Lower leg skin (tissue), 4 donors: Measurements from ENCODE around the gene MED31. TPM values are rescaled to one million over a fixed set of nuclear protein-coding genes. Genes with fewer than 3 reads are reported as not detected.
"Not testable (repeated sequence)": the region's sequence is repeated elsewhere in the genome, so short reads cannot be mapped to it uniquely, and the experiment has no call there.

ENCODE experiments used
- DNase-seq, 2 donors: peaks; one replicate each; pipeline ENCODE4 v3.0.0-alpha.2; 2019; ENCODE audit warnings: low spot score in 2 of 2
- H3K4me3 ChIP-seq: fragments of 200-600 bp; sonication (generic); 2 replicates; pipeline ENCODE4 v1.5.1; 2017; ENCODE audit warnings: mild to moderate bottlenecking, low read depth; ENCODE audit not compliant: poor library complexity, severe bottlenecking
- CTCF ChIP-seq, 3 donors: fragments of 450-650 bp; IDR thresholded peaks; one replicate each; pipeline ENCODE4 v1.5.1; 2016; ENCODE audit warnings: antibody characterized with exemption in 3 of 3, mild to moderate bottlenecking in 3 of 3, moderate library complexity in 2 of 3
- POLR2A ChIP-seq, 2 donors: fragments of 450-650 bp; IDR thresholded peaks; one replicate each; pipeline ENCODE4 v1.6.1; 2016 to 2017; ENCODE audit warnings: antibody characterized with exemption in 2 of 2, mild to moderate bottlenecking in 1 of 2, moderate library complexity in 1 of 2
- WGBS, 2 donors: methylation state at CpG; one replicate each; pipeline ENCODE4 v1.1.5; 2018; 5-methylcytosine and 5-hydroxymethylcytosine counted together
- intact Hi-C: fragments of 100-400 bp; cut with DNase I; formaldehyde crosslinking; loops from one replicate; pipeline ENCODE4 v1.15.0; 2023; ENCODE audit warnings: low total_unique reads
- microRNA-seq, 2 donors: library from miRNA; unstranded; fragments of <30 nt; microRNA quantifications; one replicate each; pipeline ENCODE4, GENCODE V29; 2016; ENCODE audit warnings: borderline replicate concordance in 2 of 2, borderline number of aligned reads in 1 of 2
- total RNA-seq, 4 donors: library from RNA; depleted of rRNA; stranded (reverse); fragments of >200 nt; gene quantifications; one replicate each; pipeline ENCODE4 v1.1.0, GENCODE V29; 2016

MED31 gene
- total RNA-seq, 4 donors from 2014 or later, result 2.4 to 16.5 (median 9.8) TPM

- TF ChIP-seq CTCF (IDR thresholded peaks at IDR 0.05) (no peak), POLR2A (IDR thresholded peaks at IDR 0.05) (no peak)
- no peak overlapping the region for H3K4me3 ChIP-seq
- intact Hi-C loops, result no loop called here
- no peak for DNase-seq
Observed at GRCh38 chr17:6599364-6599763, 52.0 kb downstream of the MED31 start.

GRCh38 chr17:6597727-6598126, 53.7 kb downstream of the MED31 start:
- no peak overlapping the region for H3K4me3 ChIP-seq
- WGBS, 2 donors, result 91 to 96% methylated on average over 1 of the region's 1 CpG
- TF ChIP-seq CTCF (IDR thresholded peaks at IDR 0.05) (no peak), POLR2A (IDR thresholded peaks at IDR 0.05) (no peak)
- no peak for DNase-seq
- intact Hi-C loops, result no loop called here

- intact Hi-C loops, result no loop called here
- no peak overlapping the region for H3K4me3 ChIP-seq
- DNase-seq, result no peak
- 91 to 96% methylated on average over 4 of the region's 4 CpGs for WGBS, 2 donors
- no peak for TF ChIP-seq POLR2A (IDR thresholded peaks at IDR 0.05)
- TF ChIP-seq CTCF (IDR thresholded peaks at IDR 0.05), result no peak
Observed at GRCh38 chr17:6596941-6597340, 54.5 kb downstream of the MED31 start.

- DNase-seq, result no peak
- intact Hi-C loops, result no loop called here
- WGBS, 2 donors, result 80% methylated on average over 2 of the region's 2 CpGs
- TF ChIP-seq CTCF (IDR thresholded peaks at IDR 0.05) (no peak), POLR2A (IDR thresholded peaks at IDR 0.05) (no peak)
- no peak overlapping the region for H3K4me3 ChIP-seq
Observed at GRCh38 chr17:6596511-6596910, 54.9 kb downstream of the MED31 start.

- WGBS, 2 donors, result 94 to 95% methylated on average over 7 of the region's 7 CpGs
- intact Hi-C loops, result no loop called here
- DNase-seq, result no peak
- TF ChIP-seq CTCF (IDR thresholded peaks at IDR 0.05) (no peak), POLR2A (IDR thresholded peaks at IDR 0.05) (no peak)
- H3K4me3 ChIP-seq, result no peak overlapping the region
Observed at GRCh38 chr17:6596081-6596480, 55.3 kb downstream of the MED31 start.

GRCh38 chr17:6593371-6593770, 58.0 kb downstream of the MED31 start:
- DNase-seq, intact Hi-C loops, H3K4me3 ChIP-seq: not testable (repeated sequence)
- 92 to 95% methylated on average over 14 of the region's 14 CpGs for WGBS, 2 donors

Small RNA genes lying within 50 kb of the gene (microRNA-seq; reads per million reads assigned to microRNA genes)
- gene MIR4520-1 (0 reads per million in 2 donors), gene MIR4520-2 (0 reads per million in 2 donors)

Other genes starting within 250 kb of the MED31 start
- not detected for gene AIPL1, start 216.5 kb downstream of the MED31 start, total RNA-seq
- 1 to 10 TPM in 1 of 4 donors, under 1 TPM in 3; 0.21 to 2.8 (median 0.84) TPM for gene PIMREG, start 207.2 kb downstream of the MED31 start, total RNA-seq
- gene PITPNM3, start 95.0 kb downstream of the MED31 start, total RNA-seq, result 10 to 100 TPM; 11.9 to 19.5 (median 16.3) TPM
- gene KIAA0753, start 10.9 kb downstream of the MED31 start, total RNA-seq, result 10 to 100 TPM in 3 of 4 donors, 1 to 10 TPM in 1; 8.1 to 19.6 (median 13.8) TPM
- gene TXNDC17, start 10.5 kb downstream of the MED31 start, total RNA-seq, result 100 to 1,000 TPM in 2 of 4 donors, 10 to 100 TPM in 2; 56.9 to 149 (median 98.0) TPM
- 1 to 10 TPM in 2 of 4 donors, under 1 TPM in 2; 0.81 to 3.3 (median 1.6) TPM for gene C17orf100, start 157 bp upstream of the MED31 start, total RNA-seq
- gene SLC13A5, start 61.8 kb upstream of the MED31 start, total RNA-seq, result not detected
- gene XAF1, start 104.4 kb upstream of the MED31 start, total RNA-seq, result 10 to 100 TPM in 1 of 4 donors, 1 to 10 TPM in 3; 5.3 to 10.2 (median 6.6) TPM
- gene FBXO39, start 124.6 kb upstream of the MED31 start, total RNA-seq, result under 1 TPM; 0.42 to 0.97 (median 0.71) TPM
- gene TEKT1, start 180.1 kb upstream of the MED31 start, total RNA-seq, result not detected